GM19467 (cell line): ENCODE results near the gene SLC6A6.

Source experiments
- ATAC-seq: cut with Tn5 transposase; IDR thresholded peaks from one replicate; pipeline ENCODE4 v1.9.1; 2021; ENCODE audit warnings: mild to moderate bottlenecking, moderate library complexity; ENCODE audit not compliant: unreplicated experiment

The SLC6A6 gene

GRCh38 chr3:14402304-14402811, at the start of gene SLC6A6:
SLC6A6 (plus strand) TSS chr3:14402606; CDS start chr3:14443635, 41,029 bp downstream.
- peak; percentile 73 for ATAC-seq

- no peak for ATAC-seq
Measured at GRCh38 chr3:14353502-14353901, 48.9 kb upstream of the SLC6A6 start.

- no peak for ATAC-seq
Measured at GRCh38 chr3:14357463-14357862, 44.9 kb upstream of the SLC6A6 start.

- no peak for ATAC-seq
Measured at GRCh38 chr3:14358426-14359211, 43.8 kb upstream of the SLC6A6 start.

- ATAC-seq = no peak
Measured at GRCh38 chr3:14359348-14359747, 43.1 kb upstream of the SLC6A6 start.

- ATAC-seq = no peak
Measured at GRCh38 chr3:14360123-14360881, 42.1 kb upstream of the SLC6A6 start.

- no peak for ATAC-seq
Measured at GRCh38 chr3:14361068-14361677, 41.2 kb upstream of the SLC6A6 start.

GRCh38 chr3:14362890-14363289, 39.5 kb upstream of the SLC6A6 start:
- ATAC-seq = no peak

- no peak for ATAC-seq
Measured at GRCh38 chr3:14363379-14363778, 39.0 kb upstream of the SLC6A6 start.

GRCh38 chr3:14363991-14364390, 38.4 kb upstream of the SLC6A6 start:
- ATAC-seq = no peak

GRCh38 chr3:14364580-14365292, 37.7 kb upstream of the SLC6A6 start:
- ATAC-seq = no peak

GRCh38 chr3:14366248-14366647, 36.2 kb upstream of the SLC6A6 start:
- ATAC-seq = no peak

- no peak for ATAC-seq
Measured at GRCh38 chr3:14366915-14367823, 35.2 kb upstream of the SLC6A6 start.

- ATAC-seq = no peak
Measured at GRCh38 chr3:14368146-14368545, 34.3 kb upstream of the SLC6A6 start.

- ATAC-seq = no peak
Measured at GRCh38 chr3:14368885-14369284, 33.5 kb upstream of the SLC6A6 start.

- ATAC-seq = no peak
Measured at GRCh38 chr3:14369675-14370669, 32.4 kb upstream of the SLC6A6 start.

GRCh38 chr3:14370720-14371572, 31.5 kb upstream of the SLC6A6 start:
- ATAC-seq = no peak
